Mucosa of rectum (tissue), 2 donors: ENCODE data around the gene ANXA9.

Experiments used
- H3K27ac ChIP-seq, 2 donors: one replicate each; pipeline ENCODE4 v1.7.0; 2013; ENCODE audit warnings: inconsistent platforms in 2 of 2, low read depth in 2 of 2, low read length in 2 of 2
- H3K27me3 ChIP-seq, 2 donors: one replicate each; pipeline ENCODE4 v1.7.0; 2013; ENCODE audit warnings: low read length in 2 of 2; ENCODE audit not compliant: control insufficient read depth in 2 of 2, insufficient read depth in 2 of 2
- H3K36me3 ChIP-seq, 2 donors: one replicate each; pipeline ENCODE4 v1.7.0; 2013; ENCODE audit warnings: low read length in 2 of 2; ENCODE audit not compliant: control insufficient read depth in 2 of 2, insufficient read depth in 2 of 2
- H3K4me1 ChIP-seq, 2 donors: one replicate each; pipeline ENCODE4 v1.7.0; 2013; ENCODE audit warnings: low read length in 2 of 2, mild to moderate bottlenecking in 1 of 2; ENCODE audit not compliant: control insufficient read depth in 2 of 2, insufficient read depth in 2 of 2
- H3K4me3 ChIP-seq, 2 donors: one replicate each; pipeline ENCODE4 v1.7.0; 2013; ENCODE audit warnings: low read length in 2 of 2
- H3K9ac ChIP-seq, 2 donors: one replicate each; pipeline ENCODE4 v1.7.0; 2013; ENCODE audit warnings: low read length in 2 of 2, low read depth in 1 of 2, mild to moderate bottlenecking in 1 of 2
- H3K9me3 ChIP-seq, 2 donors: one replicate each; pipeline ENCODE4 v1.7.0; 2013; ENCODE audit warnings: low read length in 2 of 2; ENCODE audit not compliant: control insufficient read depth in 2 of 2
- donor health status: healthy.
- donor health status: Normal muscosa, but diverticular disease.

Gene ANXA9

GRCh38 chr1:150966011-150966410 is 16.1 kb upstream of the ANXA9 start:
- H3K4me1 ChIP-seq = peaks cover 6 to 7% of the 10 kb centered on the region in 2 donors
- H3K4me3 ChIP-seq = no peak overlapping the region
- H3K27me3 ChIP-seq = no peaks in the 10 kb centered on the region
- H3K9me3 ChIP-seq = no peaks in the 10 kb centered on the region
- H3K27ac ChIP-seq = no peak overlapping the region
- H3K9ac ChIP-seq = no peak overlapping the region
- H3K36me3 ChIP-seq = peaks cover 68 to 75% of the 10 kb centered on the region in 2 donors

GRCh38 chr1:150967936-150968335 is 14.2 kb upstream of the ANXA9 start:
- peaks cover 56 to 58% of the 10 kb centered on the region in 2 donors for H3K36me3 ChIP-seq
- H3K4me1 ChIP-seq = peaks cover 25 to 26% of the 10 kb centered on the region in 2 donors
- H3K27ac ChIP-seq = no peak overlapping the region
- H3K9ac ChIP-seq = no peak overlapping the region
- H3K9me3 ChIP-seq = no peaks in the 10 kb centered on the region
- no peak overlapping the region for H3K4me3 ChIP-seq
- H3K27me3 ChIP-seq = no peaks in the 10 kb centered on the region

- no peak overlapping the region for H3K9ac ChIP-seq
- H3K4me1 ChIP-seq = peaks cover 31% of the 10 kb centered on the region in 2 donors
- no peak overlapping the region for H3K27ac ChIP-seq
- H3K9me3 ChIP-seq = no peaks in the 10 kb centered on the region
- H3K36me3 ChIP-seq = peaks cover 50 to 53% of the 10 kb centered on the region in 2 donors
- H3K27me3 ChIP-seq = no peaks in the 10 kb centered on the region
- no peak overlapping the region for H3K4me3 ChIP-seq
Measured at GRCh38 chr1:150968491-150968890, 13.6 kb upstream of the ANXA9 start.

DNA sequence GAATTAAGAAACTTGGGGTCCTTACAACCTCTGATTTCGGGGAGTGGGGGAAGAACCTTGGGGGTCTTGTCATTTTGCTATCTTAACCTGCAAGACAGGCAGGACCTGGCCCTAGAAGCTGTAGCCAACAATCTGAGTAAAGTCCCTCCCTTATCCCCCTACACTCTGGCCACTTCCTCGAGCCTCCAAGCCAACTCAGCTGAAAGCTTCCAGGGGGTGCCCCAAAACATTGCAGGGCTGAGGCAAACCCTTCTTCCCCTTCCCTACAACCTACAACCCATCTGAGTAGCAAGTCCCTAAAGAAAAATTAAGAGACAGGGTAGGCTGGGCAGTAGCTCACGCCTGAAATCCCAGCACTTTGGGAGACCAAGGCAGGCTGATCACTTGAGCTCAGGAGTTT is 12.5 kb upstream of the ANXA9 start:
- H3K9ac ChIP-seq = no peak overlapping the region
- H3K36me3 ChIP-seq = peaks cover 39 to 41% of the 10 kb centered on the region in 2 donors
- H3K27me3 ChIP-seq = no peaks in the 10 kb centered on the region
- no peaks in the 10 kb centered on the region for H3K9me3 ChIP-seq
- no peak overlapping the region for H3K27ac ChIP-seq
- peaks cover 34 to 35% of the 10 kb centered on the region in 2 donors for H3K4me1 ChIP-seq
- H3K4me3 ChIP-seq = no peak overlapping the region

DNA sequence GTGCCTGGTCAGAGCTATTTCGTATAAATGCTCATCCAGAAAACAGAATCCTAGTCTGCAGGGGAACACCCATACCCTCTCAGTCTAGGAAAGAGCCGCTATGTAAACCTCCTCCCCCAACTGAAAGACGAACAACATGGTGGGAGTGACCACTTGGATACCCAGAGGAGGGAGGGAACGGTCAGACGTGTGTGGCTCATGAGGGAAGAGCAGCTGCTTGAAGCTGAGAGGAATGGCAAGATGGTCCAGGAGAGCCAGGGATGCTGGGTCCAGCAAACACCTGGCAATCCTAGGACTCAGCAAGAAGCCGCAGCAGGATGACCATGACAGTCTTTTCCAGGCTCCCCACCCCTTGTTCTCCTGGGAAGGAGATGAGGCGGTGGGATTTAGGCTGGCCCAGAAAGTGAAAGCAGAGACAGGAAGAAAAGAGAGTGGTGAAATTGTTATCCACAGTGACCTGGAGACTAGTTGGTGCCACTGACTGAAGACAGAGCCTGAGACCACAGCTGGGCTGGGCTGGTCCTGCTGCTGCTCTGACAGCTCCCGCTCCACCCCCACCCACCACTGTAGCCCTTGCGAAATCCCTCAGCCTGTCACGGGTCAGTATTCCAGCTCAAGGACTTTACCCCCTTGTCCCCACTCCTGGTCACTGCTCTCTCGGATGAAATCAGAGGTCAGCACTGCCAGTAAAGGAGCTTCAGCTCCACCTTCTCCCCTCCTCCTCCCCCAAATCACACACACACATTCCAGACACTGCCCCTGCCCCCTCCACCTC is 11.1 kb upstream of the ANXA9 start:
- Histone ChIP-seq H3K4me1 (peaks cover 34 to 38% of the 10 kb centered on the region in 2 donors), H3K4me3 (peak overlapping the region in 1 of 2 donors; percentile 26), H3K9ac (peak overlapping the region; percentile 8 to 37), H3K36me3 (peaks cover 29 to 30% of the 10 kb centered on the region in 2 donors), H3K27ac (peak overlapping the region; percentile 58 to 61), H3K9me3 (no peaks in the 10 kb centered on the region), H3K27me3 (no peaks in the 10 kb centered on the region)

DNA sequence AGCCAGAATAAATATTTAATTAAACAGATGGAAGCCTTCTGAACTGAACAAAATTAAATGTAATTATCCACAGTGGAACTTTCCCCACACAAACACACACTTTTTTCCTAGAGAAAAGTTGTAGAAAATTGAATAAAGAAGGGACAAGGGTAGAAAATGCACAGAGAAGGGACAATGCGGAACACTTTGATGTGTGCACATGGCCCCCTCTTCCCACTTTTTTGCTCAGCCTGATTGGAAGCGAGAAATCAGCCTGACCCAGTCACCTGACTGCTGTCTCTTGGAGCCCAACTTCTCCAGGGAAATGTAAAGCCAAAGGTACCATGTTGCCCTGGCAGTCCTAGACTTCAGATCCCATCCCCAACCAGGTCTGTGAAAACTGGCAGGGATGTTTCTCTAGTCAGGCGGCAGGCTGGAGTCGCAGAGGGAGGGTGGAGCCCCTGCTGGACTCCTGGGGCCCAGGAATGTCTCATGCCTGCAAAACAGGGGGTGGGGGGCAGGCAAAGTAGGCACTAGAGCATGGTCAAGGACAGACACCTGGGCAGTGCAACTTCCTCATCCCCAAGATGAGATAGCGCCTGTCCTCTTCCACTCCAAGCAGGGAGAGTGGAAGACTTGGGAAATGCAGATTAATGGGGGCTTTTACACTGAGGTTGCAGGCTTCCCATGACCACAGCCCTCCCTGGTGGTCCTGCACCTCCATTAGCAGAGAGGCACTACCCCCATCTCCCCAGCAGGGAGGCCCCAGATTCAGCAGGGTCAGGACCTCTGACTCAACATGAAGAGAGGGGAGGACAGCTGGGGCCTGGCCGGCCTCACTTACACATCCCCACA is 10.3 kb upstream of the ANXA9 start:
- Histone ChIP-seq H3K36me3 (peaks cover 21 to 22% of the 10 kb centered on the region in 2 donors), H3K4me1 (peaks cover 36 to 39% of the 10 kb centered on the region in 2 donors), H3K9ac (peak overlapping the region in 1 of 2 donors; percentile 37), H3K9me3 (no peaks in the 10 kb centered on the region), H3K4me3 (peak overlapping the region; percentile 38 to 88), H3K27ac (peak overlapping the region; percentile 58 to 61), H3K27me3 (no peaks in the 10 kb centered on the region)

- Histone ChIP-seq H3K36me3 (peaks cover 16% of the 10 kb centered on the region in 2 donors), H3K27ac (peak overlapping the region; percentile 14 to 43), H3K9ac (peak overlapping the region; percentile 47 to 87), H3K4me3 (peak overlapping the region; percentile 88 to 93), H3K4me1 (peaks cover 42 to 45% of the 10 kb centered on the region in 2 donors), H3K27me3 (no peaks in the 10 kb centered on the region), H3K9me3 (no peaks in the 10 kb centered on the region)
Measured at GRCh38 chr1:150972417-150972940, 9.6 kb upstream of the ANXA9 start.

GRCh38 chr1:150973258-150973835 is 8.7 kb upstream of the ANXA9 start:
- Histone ChIP-seq H3K9ac (peak overlapping the region; percentile 80 to 87), H3K4me1 (peaks cover 45 to 46% of the 10 kb centered on the region in 2 donors), H3K9me3 (no peaks in the 10 kb centered on the region), H3K4me3 (peak overlapping the region; percentile 88 to 93), H3K27ac (peak overlapping the region; percentile 77 to 79), H3K36me3 (peaks cover 7% of the 10 kb centered on the region in 2 donors), H3K27me3 (no peaks in the 10 kb centered on the region)

DNA sequence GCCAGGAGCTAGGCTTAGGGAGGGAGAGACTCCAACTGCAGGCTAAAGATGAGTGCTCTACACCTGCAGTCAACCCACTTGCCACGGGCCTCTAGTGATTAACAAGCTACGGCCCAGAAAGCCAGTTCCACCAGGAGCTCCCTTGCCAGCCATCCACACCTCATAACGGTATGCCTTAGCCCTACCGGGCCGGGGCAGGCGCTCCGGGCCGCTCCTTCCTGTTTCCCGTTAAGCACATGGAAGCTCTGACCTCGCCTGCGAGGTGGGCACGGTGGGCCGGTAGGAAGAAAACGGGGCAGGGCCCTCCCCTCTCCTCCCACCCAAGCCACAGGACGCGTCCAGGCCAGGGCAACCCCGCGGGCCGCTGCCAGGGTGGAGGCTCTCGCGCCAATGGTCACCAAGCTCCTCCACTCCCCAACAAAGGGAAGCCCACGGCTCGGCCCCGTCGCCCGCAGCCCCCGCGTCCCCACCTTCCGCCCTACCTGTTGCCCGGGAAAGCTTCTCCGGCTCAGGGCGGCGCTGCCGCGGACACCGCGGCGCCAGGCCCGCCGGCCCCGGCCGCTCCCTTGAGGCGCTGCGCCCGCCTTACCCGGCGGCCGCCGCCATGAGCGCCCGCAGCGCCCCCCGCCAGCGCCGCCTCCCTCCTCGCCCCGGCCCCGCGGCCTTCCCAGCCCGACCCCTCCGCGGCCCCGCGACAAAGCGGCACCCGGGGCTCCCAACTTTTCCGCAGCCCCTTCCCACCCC is 8.1 kb upstream of the ANXA9 start:
- peak overlapping the region; percentile 80 to 87 for H3K9ac ChIP-seq
- H3K4me1 ChIP-seq = peaks cover 45 to 46% of the 10 kb centered on the region in 2 donors
- no peaks in the 10 kb centered on the region for H3K27me3 ChIP-seq
- no peaks in the 10 kb centered on the region for H3K9me3 ChIP-seq
- peak overlapping the region; percentile 77 to 79 for H3K27ac ChIP-seq
- peak overlapping the region; percentile 88 to 93 for H3K4me3 ChIP-seq
- H3K36me3 ChIP-seq = peaks cover under 1% of the 10 kb centered on the region in 2 donors
